SK-N-MC (cell line): ENCODE data around the gene AVEN.

ENCODE experiments used
- EZH2 ChIP-seq: fragments of 200-600 bp; sonication (generic); IDR thresholded peaks from one replicate; pipeline ENCODE4 v1.6.1; 2017; ENCODE audit warnings: antibody characterized with exemption
- POLR2AphosphoS5 ChIP-seq: IDR thresholded peaks from 2 replicates; pipeline ENCODE4 v1.6.1; 2012; ENCODE audit warnings: mild to moderate bottlenecking, low read depth, low read length, borderline replicate concordance

DNA sequence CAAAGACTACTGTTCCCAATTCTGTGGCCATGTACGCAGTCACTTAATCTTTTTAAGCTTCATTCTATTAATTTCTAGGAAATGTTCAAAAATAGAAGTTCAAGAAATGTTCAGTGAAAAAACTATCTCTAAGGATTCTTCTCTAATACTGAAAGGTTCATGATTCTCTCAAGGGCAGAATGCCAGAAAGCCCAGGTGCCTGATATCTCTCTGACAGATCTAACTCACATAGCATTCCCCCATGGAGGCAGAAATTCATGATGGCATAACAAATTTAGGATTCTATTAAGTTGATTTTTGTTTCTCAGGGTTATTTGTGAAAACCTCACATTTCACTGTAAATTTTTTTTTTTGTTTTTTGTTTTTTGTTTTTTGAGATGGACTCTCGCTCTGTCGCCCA, 53.3 kb downstream of the AVEN start:
- TF ChIP-seq EZH2 (no peak), POLR2AphosphoS5 (no peak)
